K562 (cell line): ENCODE data around the gene PEX11B. TPM values are rescaled to one million over a fixed set of nuclear protein-coding genes. Genes with fewer than 3 reads are reported as not detected.

Experiments used
- ETV1 ChIP-seq: fragments of 450-650 bp; conservative IDR thresholded peaks from 2 replicates; pipeline ENCODE4 v1.6.1; 2016; ENCODE audit warnings: missing genetic modification characterization, control low read depth, low read depth, missing compliant biosample characterization
- FOXK2 ChIP-seq, 2 experiments: fragments of 450-650 bp; IDR thresholded peaks in 1 of 2; conservative IDR thresholded peaks in 1 of 2; 2 replicates each; pipeline ENCODE4 v1.6.1; 2016; ENCODE audit warnings: low read depth in 2 of 2, mild to moderate bottlenecking in 1 of 2
- GATAD2A ChIP-seq: fragments of 450-650 bp; IDR thresholded peaks from 2 replicates; pipeline ENCODE4 v1.6.1; 2017
- HMG20A ChIP-seq: fragments of 450-650 bp; formaldehyde crosslinking; conservative IDR thresholded peaks from 2 replicates; pipeline ENCODE4 v1.4.0; 2020; ENCODE audit warnings: mild to moderate bottlenecking, mixed read lengths
- KDM2B ChIP-seq: fragments of 250-450 bp; sonication (Bioruptor Pico); IDR thresholded peaks from 2 replicates; pipeline ENCODE4 v1.8.0; 2021; ENCODE audit warnings: mild to moderate bottlenecking, moderate library complexity
- MTF1 ChIP-seq: fragments of 250-450 bp; sonication (Bioruptor Pico); IDR thresholded peaks from 2 replicates; pipeline ENCODE4 v1.9.0; 2021; ENCODE audit warnings: moderate library complexity, mild to moderate bottlenecking, inconsistent platforms, borderline replicate concordance
- NCOA4 ChIP-seq: fragments of 450-650 bp; IDR thresholded peaks from 2 replicates; pipeline ENCODE4 v1.6.1; 2018; ENCODE audit warnings: mild to moderate bottlenecking; ENCODE audit not compliant: partially characterized antibody
- NFIC ChIP-seq: fragments of 450-650 bp; IDR thresholded peaks from 2 replicates; pipeline ENCODE4 v1.6.1; 2017; ENCODE audit warnings: mild to moderate bottlenecking, inconsistent platforms
- NR2C1 ChIP-seq, 2 experiments: fragments of 450-650 bp; IDR thresholded peaks; 2 replicates each; pipeline ENCODE4 v1.6.1; 2017; ENCODE audit warnings: mild to moderate bottlenecking in 2 of 2, antibody characterized with exemption in 1 of 2, inconsistent platforms in 1 of 2, missing compliant biosample characterization in 1 of 2, missing genetic modification characterization in 1 of 2
- POLR2A ChIP-seq: fragments of 450-650 bp; conservative IDR thresholded peaks from 2 replicates; pipeline ENCODE4 v1.6.1; 2016
- POLR2H ChIP-seq: IDR thresholded peaks from 2 replicates; pipeline ENCODE4 v1.6.1; 2016; ENCODE audit warnings: missing genetic modification characterization, low read depth, mild to moderate bottlenecking, control low read depth, missing compliant biosample characterization, moderate library complexity
- RBM17 ChIP-seq: fragments of 200-400 bp; formaldehyde crosslinking; IDR thresholded peaks from 2 replicates; pipeline ENCODE4 v1.6.1; 2017; ENCODE audit warnings: low read depth, mild to moderate bottlenecking, low read length, borderline replicate concordance
- SMARCA4 ChIP-seq: fragments of 450-650 bp; IDR thresholded peaks from 2 replicates; pipeline ENCODE4 v1.6.1; 2016
- SREBF1 ChIP-seq: fragments of 150-350 bp; IDR thresholded peaks from 2 replicates; pipeline ENCODE4 v1.6.1; 2014; ENCODE audit warnings: antibody characterized with exemption, low read depth, low read length, borderline replicate concordance
- ZMIZ1 ChIP-seq, 2 experiments: fragments of 150-350 bp in 1 of 2; IDR thresholded peaks; 2 replicates each; pipeline ENCODE4 v1.6.1; 2012 to 2016; ENCODE audit warnings: low read depth in 2 of 2, low read length in 2 of 2, mild to moderate bottlenecking in 1 of 2, moderate library complexity in 1 of 2
- ZNF133 ChIP-seq: fragments of 250-450 bp; sonication (Bioruptor Pico); IDR thresholded peaks from 2 replicates; pipeline ENCODE4 v1.4.0; 2020; ENCODE audit warnings: mild to moderate bottlenecking
- ZNF668 ChIP-seq: fragments of 250-450 bp; sonication (Bioruptor Pico); IDR thresholded peaks from 2 replicates; pipeline ENCODE4 v1.8.0; 2022; ENCODE audit warnings: mild to moderate bottlenecking, inconsistent platforms
- polyA plus RNA-seq, 8 experiments: library from polyadenylated mRNA; depleted of rRNA in 4 of 8; stranded (reverse) in 5 of 8; unstranded in 3 of 8; fragments of >200 nt; fragmentation: Nextera tagmentation in 2 of 8; fragmentation: Illumina TruSeq in 1 of 8; extraction: Ambion mirVana in 2 of 8; extraction: Trizol in 1 of 8; gene quantifications; 2 replicates each; pipeline versions ENCODE4 v1.2.1 to v1.2.3, GENCODE V29; 2011 to 2014; ENCODE audit warnings: inconsistent platforms in 1 of 8, missing spikeins in 1 of 8
- total RNA-seq, 7 experiments: library from RNA; depleted of rRNA in 6 of 7; stranded (reverse); fragments of >200 nt in 6 of 7; fragmentation: Illumina TruSeq in 2 of 7; extraction: Trizol in 2 of 7; gene quantifications; 2 replicates each; pipeline versions ENCODE4 v1.2.1 to v1.2.3, GENCODE V29; 2011 to 2021; ENCODE audit warnings: low replicate concordance in 1 of 7
- TF ChIP-seq, protein P1 (sequence below): IDR thresholded peaks from 2 replicates; pipeline ENCODE4 v1.6.1; 2016; ENCODE audit warnings: missing genetic modification characterization, missing compliant biosample characterization

The PEX11B gene
- total and polyA plus RNA-seq, 9 of the 15 experiments (the other 6 are each of a cell fraction or from before 2014, with no cell fraction given) = 13.2 to 60.0 (median 21.7) TPM

DNA sequence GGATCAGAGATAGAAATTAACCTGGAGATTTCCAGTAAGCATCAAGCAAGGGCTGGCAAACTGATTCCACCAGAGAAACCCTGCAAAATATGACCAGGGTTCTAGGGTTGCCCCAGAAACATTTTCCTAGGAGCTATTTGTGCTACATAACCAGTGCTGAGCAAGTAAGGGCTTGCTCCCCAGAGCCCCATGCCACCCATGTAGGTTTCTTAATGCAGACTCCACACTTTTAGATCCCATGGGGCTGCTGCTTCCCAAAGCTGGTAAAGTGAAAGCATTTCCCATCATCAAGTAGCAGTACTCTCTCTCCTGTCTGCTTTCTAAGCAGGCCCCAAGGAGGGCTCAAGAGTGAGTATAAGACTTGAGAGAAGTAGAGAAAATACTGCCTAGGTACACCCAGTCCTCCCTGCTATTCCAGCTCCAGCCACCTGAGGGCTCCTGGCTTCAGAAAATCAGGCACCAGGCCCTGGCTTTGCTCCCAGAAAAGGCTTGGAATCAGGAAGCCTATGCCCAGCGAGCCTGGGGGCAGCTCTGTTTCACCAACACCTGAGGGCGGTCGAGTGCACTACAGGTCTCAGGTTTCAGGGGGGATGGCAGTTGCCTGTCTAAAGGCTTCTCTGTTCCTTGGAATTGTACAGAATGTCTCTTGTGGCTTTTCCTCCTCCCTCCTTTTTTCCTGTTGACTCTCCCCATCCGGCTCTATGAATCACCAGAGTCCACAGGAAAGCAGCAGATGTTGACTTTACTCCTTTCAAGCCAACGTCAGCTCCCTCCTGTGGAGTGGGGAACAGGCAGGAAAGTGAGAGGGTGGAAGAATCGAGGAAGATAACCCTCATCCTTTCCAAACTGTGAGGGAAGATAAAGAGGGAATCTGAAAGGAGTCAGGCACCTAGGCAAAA lies 26.7 kb downstream of the PEX11B start (continued):
- TF ChIP-seq, protein P1, sequence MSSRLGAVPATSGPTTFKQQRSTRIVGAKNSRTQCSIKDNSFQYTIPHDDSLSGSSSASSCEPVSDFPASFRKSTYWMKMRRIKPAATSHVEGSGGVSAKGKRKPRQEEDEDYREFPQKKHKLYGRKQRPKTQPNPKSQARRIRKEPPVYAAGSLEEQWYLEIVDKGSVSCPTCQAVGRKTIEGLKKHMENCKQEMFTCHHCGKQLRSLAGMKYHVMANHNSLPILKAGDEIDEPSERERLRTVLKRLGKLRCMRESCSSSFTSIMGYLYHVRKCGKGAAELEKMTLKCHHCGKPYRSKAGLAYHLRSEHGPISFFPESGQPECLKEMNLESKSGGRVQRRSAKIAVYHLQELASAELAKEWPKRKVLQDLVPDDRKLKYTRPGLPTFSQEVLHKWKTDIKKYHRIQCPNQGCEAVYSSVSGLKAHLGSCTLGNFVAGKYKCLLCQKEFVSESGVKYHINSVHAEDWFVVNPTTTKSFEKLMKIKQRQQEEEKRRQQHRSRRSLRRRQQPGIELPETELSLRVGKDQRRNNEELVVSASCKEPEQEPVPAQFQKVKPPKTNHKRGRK (tag) = peak; percentile 59
- TF ChIP-seq ZNF668 (CRISPR knock-in tag) (no peak), POLR2A (no peak), RBM17 (no peak), HMG20A (CRISPR knock-in tag) (no peak), ZNF133 (no peak), NCOA4 (no peak), KDM2B (no peak), POLR2H (no peak), ZMIZ1 (IDR thresholded peaks at IDR 0.05; ENCODE audit: low read depth in 2 of 2, low read length in 2 of 2) (no peak), NFIC (peak; percentile 89), SREBF1 (no peak), MTF1 (CRISPR knock-in tag) (0 out of 2 replicates have a peak, but pooled peaks have one; percentile 13), ETV1 (tag) (peak; percentile 67), NR2C1 (IDR thresholded peaks at IDR 0.05) (no peak), NR2C1 (tag; IDR thresholded peaks at IDR 0.05) (no peak), SMARCA4 (peak; percentile 66; the same call in 1 of the 2 replicates), FOXK2 (conservative IDR thresholded peaks at IDR 0.05 in 1 of 2, IDR thresholded peaks at IDR 0.05 in 1 of 2; ENCODE audit: low read depth in 2 of 2) (peak; percentile 18 to 54; a peak in 1 of 4 replicates), GATAD2A (0 out of 2 replicates have a peak, but pooled peaks have one; percentile 37)
